Right lobe of liver (tissue), 6 donors: ENCODE measurements around the gene B2M. TPM values are rescaled to one million over a fixed set of nuclear protein-coding genes. Genes with fewer than 3 reads are reported as not detected.
"Not testable (repeated sequence)": the region's sequence is repeated elsewhere in the genome, so short reads cannot be mapped to it uniquely, and the experiment has no call there.

ENCODE experiments used
- ATAC-seq, 4 donors: fragments of 200-7000 bp; cut with Tn5 transposase; one replicate each; pipeline ENCODE4 v1.9.1; 2020; ENCODE audit warnings: mild to moderate bottlenecking in 4 of 4, moderate library complexity in 4 of 4
- DNase-seq, 3 donors: peaks; one replicate each; pipeline ENCODE4 v3.0.0-alpha.2; 2020
- H3K27ac ChIP-seq, 3 donors: fragments of 200-600 bp; one replicate each; pipeline ENCODE4 v1.8.0; 2022
- H3K27me3 ChIP-seq, 2 donors: fragments of 200-600 bp; one replicate each; pipeline ENCODE4 v1.8.0; 2022
- H3K36me3 ChIP-seq, 4 donors: fragments of 200-600 bp; sonication (generic) in 1 of 4; one replicate each; pipeline versions ENCODE4 v1.5.1 to v1.8.0; 2017 to 2022; ENCODE audit warnings: control low read depth in 1 of 4
- H3K4me1 ChIP-seq, 4 donors: fragments of 200-600 bp; sonication (generic) in 1 of 4; one replicate each; pipeline versions ENCODE4 v1.5.1 to v1.8.0; 2017 to 2022; ENCODE audit warnings: control low read depth in 1 of 4
- H3K4me3 ChIP-seq, 3 donors: fragments of 200-600 bp; one replicate each; pipeline ENCODE4 v1.8.0; 2022
- H3K9me3 ChIP-seq, 4 donors: fragments of 200-600 bp; sonication (generic) in 1 of 4; one replicate each; pipeline versions ENCODE4 v1.5.1 to v1.8.0; 2017 to 2022; ENCODE audit warnings: control low read depth in 1 of 4
- CTCF ChIP-seq, 4 donors: fragments of 200-600 bp in 3 of 4; fragments of 450-650 bp in 1 of 4; IDR thresholded peaks; one replicate each; pipeline versions ENCODE4 v1.5.1 to v1.8.0; 2016 to 2022; ENCODE audit warnings: antibody characterized with exemption in 4 of 4, mild to moderate bottlenecking in 2 of 4
- POLR2A ChIP-seq: fragments of 450-650 bp; IDR thresholded peaks from one replicate; pipeline ENCODE4 v1.6.1; 2017; ENCODE audit warnings: antibody characterized with exemption, mild to moderate bottlenecking
- WGBS: methylation state at CpG from one replicate; pipeline ENCODE4 v1.1.6; 2018; ENCODE audit warnings: low coverage, low lambda C conversion rate; ENCODE audit not compliant: insufficient coverage; ENCODE audit errors: missing lambda C conversion rate; 5-methylcytosine and 5-hydroxymethylcytosine counted together
- intact Hi-C, 2 donors: fragments of 100-400 bp; cut with DNase I; formaldehyde crosslinking; loops; one replicate each; pipeline versions ENCODE4 v1.11.2 to v1.14.1; 2022
- total RNA-seq, 6 experiments: library from RNA; depleted of rRNA in 2 of 6; stranded (reverse); fragments of >200 nt in 2 of 6; fragmentation: NEBNext Ultra II Directional in 3 of 6; extraction: Animal tissue kit (Norgen Biotek cat#: 25700) in 3 of 6; gene quantifications; one replicate each; pipeline versions ENCODE4 v1.1.0 to v1.2.4, GENCODE V29; 2016 to 2023
- donor health status: DM: no; HTN: yes; CAD: no.
- donor health status: DM: no; HTN: no; CAD: no.
- donor health status: DM: no; HTN: no; CAD: no.
- donor health status: DM: no; HTN: yes; CAD: no.
- donor health status: DM: no; HTN: yes; CAD: no.

Gene B2M
- total RNA-seq, 6 experiments from 2014 or later, result 894 to 5,671 (median 2,154) TPM

DNA sequence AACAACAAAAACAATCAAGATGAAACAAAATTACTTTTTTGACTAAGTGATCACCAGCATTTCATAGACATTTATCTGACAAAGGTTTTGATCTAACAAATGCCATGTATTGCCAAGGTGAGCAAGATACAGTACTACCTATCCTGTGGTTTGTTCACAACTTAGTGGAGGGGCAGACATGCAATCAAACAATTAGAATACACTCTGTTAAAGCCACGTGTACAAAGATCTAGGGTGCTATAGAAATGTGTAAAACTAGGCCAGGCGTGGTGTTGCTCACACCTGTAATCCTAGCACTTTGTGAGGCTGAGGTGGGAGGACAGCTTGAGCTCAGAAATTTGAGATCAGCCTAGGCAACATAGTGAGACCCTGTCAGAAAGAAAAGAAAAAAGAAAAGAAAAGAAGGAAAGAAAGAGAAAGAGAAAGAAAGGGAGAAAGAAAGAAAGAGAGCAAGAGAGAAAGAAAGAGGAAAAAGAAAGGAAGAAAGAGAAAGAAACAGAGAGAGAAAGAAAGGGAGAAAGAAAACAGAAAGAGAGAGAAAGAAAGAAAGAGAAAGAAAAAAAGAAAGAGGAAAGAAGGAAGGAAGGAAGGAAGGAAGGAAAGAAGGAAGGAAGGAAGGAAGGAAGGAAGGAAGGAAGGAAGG is 23.6 kb downstream of the B2M start:
- Histone ChIP-seq H3K4me3 (no peak overlapping the region), H3K4me1 (peaks cover 0 to 10% (median 0%) of the 10 kb centered on the region in 4 donors), H3K27ac (peak overlapping the region in 1 of 3 donors; percentile 48), H3K9me3 (no peaks in the 10 kb centered on the region), H3K36me3 (no peaks in the 10 kb centered on the region), H3K27me3 (no peaks in the 10 kb centered on the region)
- ATAC-seq (no peak), DNase-seq (no peak)
- 83% methylated on average over 2 of the region's 2 CpGs for WGBS
- TF ChIP-seq CTCF (IDR thresholded peaks at IDR 0.05) (no peak), POLR2A (no peak)
- intact Hi-C loops, result loop anchor here (10.0 kb wide), 1 partner anchor 70 kb away; the partner anchor contains the start of gene SPG11 (in 2 of the 2)

DNA sequence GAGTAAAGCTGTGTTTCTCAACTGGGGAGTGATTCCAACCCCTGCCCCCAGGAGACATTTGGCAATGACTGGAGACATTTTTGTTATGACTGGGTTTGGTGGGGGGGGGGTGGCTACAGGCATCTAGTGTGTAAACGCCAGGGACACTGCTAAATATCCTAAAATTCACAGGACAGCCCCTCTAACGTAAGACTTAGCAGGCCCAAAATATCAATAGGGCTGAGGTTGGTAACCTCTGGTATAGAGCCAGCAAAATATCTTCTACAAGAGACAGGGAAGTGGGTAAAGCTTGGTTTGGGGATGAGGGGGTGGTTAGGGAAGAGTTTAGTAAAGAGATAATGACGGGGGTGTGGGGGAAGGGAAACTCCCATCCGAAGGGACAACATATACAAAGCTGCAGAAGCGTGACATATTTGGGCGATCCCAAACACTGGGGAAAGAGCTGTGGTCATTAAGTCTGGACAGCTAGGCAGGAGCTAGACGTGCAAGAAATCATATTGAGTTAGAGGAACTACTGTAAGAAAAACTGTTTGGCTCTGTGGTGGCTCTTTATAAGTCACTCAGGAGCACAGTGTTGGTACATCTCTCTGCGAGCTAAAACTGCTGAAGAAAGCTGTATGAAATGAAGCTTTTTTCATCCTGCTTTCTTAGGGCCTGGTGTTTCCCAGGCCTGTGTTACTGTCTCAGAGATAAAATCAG is 24.3 kb downstream of the B2M start:
- DNase-seq, result no peak

DNA sequence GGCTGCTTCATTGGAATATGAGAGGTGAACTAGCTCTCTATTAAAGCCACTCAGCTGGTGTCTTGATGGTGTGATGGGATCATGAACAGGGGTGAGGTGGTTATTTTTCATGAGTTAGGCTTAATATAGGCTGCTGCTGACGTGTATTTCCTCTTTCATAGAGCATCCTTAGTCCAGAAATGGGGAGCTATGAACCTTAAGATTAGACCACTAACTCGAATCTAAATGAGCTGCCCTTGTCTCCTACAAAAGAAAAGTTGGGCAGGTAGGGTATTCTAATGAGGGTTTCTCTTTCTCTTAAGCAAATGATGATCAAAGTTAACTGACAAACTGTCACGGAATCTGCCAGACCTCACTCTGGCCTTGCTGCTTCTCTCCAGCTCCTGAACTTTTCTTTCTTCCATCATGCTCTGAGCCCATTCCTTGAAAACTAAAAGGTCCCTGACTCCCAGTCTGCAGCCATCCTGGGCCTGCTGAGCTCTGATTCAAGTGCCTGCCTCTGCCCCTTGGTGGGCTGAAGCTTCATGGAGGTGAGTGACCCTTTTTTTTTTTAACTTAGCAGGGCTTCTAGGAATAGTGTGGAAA is 25.0 kb downstream of the B2M start, which contains the start of gene TRIM69:
Gene TRIM69 (plus strand): TSS at position 348 of the 585 bp plus-strand sequence. CDS start 177 bp downstream, at position 525.
- TF ChIP-seq CTCF (IDR thresholded peaks at IDR 0.05), result no peak
- no peak for TF ChIP-seq POLR2A
- no peaks in the 10 kb centered on the region for H3K36me3 ChIP-seq
- WGBS, result 71% methylated on average over 3 of the region's 3 CpGs
- H3K27me3 ChIP-seq, result no peaks in the 10 kb centered on the region
- H3K4me1 ChIP-seq, result no peaks in the 10 kb centered on the region
- H3K4me3 ChIP-seq, result no peak within 1 kb of the TSS
- H3K9me3 ChIP-seq, result no peaks in the 10 kb centered on the region
- intact Hi-C loops, result loop anchor here (10.0 kb wide), 1 partner anchor 71 kb away; the partner anchor contains the start of gene SPG11 (in 2 of the 2)
- peak within 1 kb of the TSS; percentile 4 to 48 (median 31) for H3K27ac ChIP-seq
- ATAC-seq (peak in 2 of 4 donors; percentile 9 to 26), DNase-seq (no peak)

More for the DNA sequence above, 24.3 kb downstream of the B2M start:
- ATAC-seq, result peak; percentile 49 to 72 (median 60)
- Histone ChIP-seq H3K9me3 (no peaks in the 10 kb centered on the region), H3K4me1 (peaks cover 0 to 3% (median 0%) of the 10 kb centered on the region in 4 donors), H3K4me3 (no peak overlapping the region), H3K27ac (peak overlapping the region; percentile 4 to 48 (median 31)), H3K27me3 (no peaks in the 10 kb centered on the region), H3K36me3 (no peaks in the 10 kb centered on the region)
- 40% methylated on average over 8 of the region's 8 CpGs for WGBS
- TF ChIP-seq CTCF (IDR thresholded peaks at IDR 0.05) (no peak), POLR2A (no peak)
- intact Hi-C loops, result loop anchor here (10.0 kb wide), 1 partner anchor 71 kb away; the partner anchor contains the start of gene SPG11 (in 2 of the 2)

DNA sequence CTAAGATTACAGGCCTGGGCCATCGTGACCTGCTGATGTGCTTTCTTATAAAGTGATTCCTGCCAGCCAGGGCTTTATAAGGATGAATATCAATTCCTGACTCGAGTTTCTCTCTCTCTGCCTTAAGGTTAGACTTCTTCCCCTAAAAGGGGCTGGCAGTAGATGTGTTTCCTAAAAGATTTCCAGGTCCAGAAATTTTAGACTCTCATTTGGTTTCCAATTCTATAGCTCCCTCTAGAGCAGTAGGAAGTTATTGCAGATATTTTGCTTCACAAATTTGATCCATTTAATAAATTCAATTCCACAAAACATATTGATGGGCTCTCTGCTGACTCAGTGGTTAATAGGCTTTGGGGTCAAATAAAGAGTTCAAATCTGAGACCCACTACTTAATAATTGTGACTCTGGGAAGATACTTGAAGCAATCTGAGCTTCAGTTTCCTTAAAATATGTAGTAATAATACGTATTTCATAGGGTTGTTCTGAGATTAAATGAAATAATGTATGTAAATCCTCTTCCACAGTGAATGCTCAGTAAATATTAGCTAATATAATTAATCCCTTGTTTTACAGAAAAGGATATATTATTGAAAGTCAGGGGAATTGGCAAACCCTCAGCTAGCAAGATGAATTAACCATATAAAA is 27.1 kb downstream of the B2M start:
- 57% methylated on average over 3 of the region's 3 CpGs for WGBS

GRCh38 chr15:44739222-44739847 is 28.0 kb downstream of the B2M start:
- ATAC-seq, H3K4me1 ChIP-seq, H3K4me3 ChIP-seq, H3K27me3 ChIP-seq, DNase-seq, H3K27ac ChIP-seq, H3K9me3 ChIP-seq, H3K36me3 ChIP-seq: not testable (repeated sequence)
- intact Hi-C loops, result loop anchor here (10.0 kb wide), 1 partner anchor 75 kb away; the partner anchor contains the start of gene SPG11 (in 2 of the 2)
- WGBS, result 54% methylated on average over 4 of the region's 24 CpGs

More for the DNA sequence above, 27.1 kb downstream of the B2M start:
- TF ChIP-seq CTCF (IDR thresholded peaks at IDR 0.05), result peak; percentile 57 to 80 (median 68)
- TF ChIP-seq POLR2A, result no peak
- Histone ChIP-seq H3K4me3 (no peak overlapping the region), H3K4me1 (no peaks in the 10 kb centered on the region), H3K36me3 (no peaks in the 10 kb centered on the region), H3K27ac (no peak overlapping the region), H3K27me3 (no peaks in the 10 kb centered on the region), H3K9me3 (no peaks in the 10 kb centered on the region)
- no peak for DNase-seq
- peak; percentile 59 to 80 (median 76) for ATAC-seq
- intact Hi-C loops, result loop anchor here (10.0 kb wide), 1 partner anchor 74 kb away; the partner anchor contains the start of gene SPG11 (in 2 of the 2)

DNA sequence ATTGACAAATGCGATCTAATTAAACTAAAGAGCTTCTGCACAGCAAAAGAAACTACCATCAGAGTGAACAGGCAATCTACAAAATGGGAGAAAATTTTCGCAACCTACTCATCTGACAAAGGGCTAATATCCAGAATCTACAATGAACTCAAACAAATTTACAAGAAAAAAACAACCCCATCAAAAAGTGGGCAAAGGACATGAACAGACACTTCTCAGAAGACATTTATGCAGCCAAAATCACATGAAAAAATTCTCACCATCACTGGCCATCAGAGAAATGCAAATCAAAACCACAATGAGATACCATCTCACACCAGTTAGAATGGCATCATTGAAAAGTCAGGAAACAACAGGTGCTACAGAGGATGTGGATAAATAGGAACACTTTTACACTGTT is 32.1 kb downstream of the B2M start:
- H3K27me3 ChIP-seq, ATAC-seq: not testable (repeated sequence)

More for the DNA sequence above, 32.1 kb downstream of the B2M start:
- WGBS, result 93% methylated on average over 2 of the region's 2 CpGs
- DNase-seq, H3K27ac ChIP-seq, H3K4me1 ChIP-seq, H3K4me3 ChIP-seq, H3K36me3 ChIP-seq, intact Hi-C loops, H3K9me3 ChIP-seq: not testable (repeated sequence)
